OCI-LY7 (cell line): ENCODE measurements around the gene NISCH.

Experiments used
- CTCF ChIP-seq: fragments of 200-600 bp; sonication (generic); conservative IDR thresholded peaks from 2 replicates; pipeline ENCODE4 v1.5.1; 2014; ENCODE audit warnings: mild to moderate bottlenecking, antibody characterized with exemption, low read length, moderate library complexity, mixed read lengths
- EZH2phosphoT487 ChIP-seq: fragments of 200-600 bp; sonication (generic); IDR thresholded peaks from 2 replicates; pipeline ENCODE4 v1.6.1; 2018; ENCODE audit warnings: low read depth, borderline replicate concordance, mild to moderate bottlenecking, mixed run types, antibody characterized with exemption, low read length, moderate library complexity, mixed read lengths

- no peak for TF ChIP-seq CTCF
- no peak for TF ChIP-seq EZH2phosphoT487
These were observed 43.0 kb downstream of the NISCH start for GRCh38 chr3:52498137-52499054.
